Measurements from ENCODE around the gene CDC27.
"Not testable (repeated sequence)": the region's sequence is repeated elsewhere in the genome, so short reads cannot be mapped to it uniquely, and the experiment has no call there.

DNA sequence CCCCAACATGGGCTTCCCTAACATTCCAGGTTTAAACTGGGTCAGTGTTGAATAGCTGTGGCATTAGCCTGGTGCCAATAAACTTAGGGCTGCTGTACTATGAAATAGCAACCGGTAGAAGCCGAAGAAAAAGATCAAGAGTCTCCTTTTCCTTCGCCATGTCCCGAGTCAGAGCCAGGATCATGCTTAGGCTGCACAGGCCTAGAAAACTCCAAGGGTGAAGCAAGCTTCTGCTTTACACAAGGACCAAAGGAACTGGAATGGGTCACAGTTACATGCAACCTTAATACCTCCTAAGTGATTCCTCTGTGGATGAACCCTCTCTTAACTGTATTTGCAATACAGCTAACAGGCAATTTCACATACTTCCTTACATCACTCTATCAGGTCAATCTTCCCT, 115.5 kb downstream of the CDC27 start:
- TF ChIP-seq, protein P1, sequence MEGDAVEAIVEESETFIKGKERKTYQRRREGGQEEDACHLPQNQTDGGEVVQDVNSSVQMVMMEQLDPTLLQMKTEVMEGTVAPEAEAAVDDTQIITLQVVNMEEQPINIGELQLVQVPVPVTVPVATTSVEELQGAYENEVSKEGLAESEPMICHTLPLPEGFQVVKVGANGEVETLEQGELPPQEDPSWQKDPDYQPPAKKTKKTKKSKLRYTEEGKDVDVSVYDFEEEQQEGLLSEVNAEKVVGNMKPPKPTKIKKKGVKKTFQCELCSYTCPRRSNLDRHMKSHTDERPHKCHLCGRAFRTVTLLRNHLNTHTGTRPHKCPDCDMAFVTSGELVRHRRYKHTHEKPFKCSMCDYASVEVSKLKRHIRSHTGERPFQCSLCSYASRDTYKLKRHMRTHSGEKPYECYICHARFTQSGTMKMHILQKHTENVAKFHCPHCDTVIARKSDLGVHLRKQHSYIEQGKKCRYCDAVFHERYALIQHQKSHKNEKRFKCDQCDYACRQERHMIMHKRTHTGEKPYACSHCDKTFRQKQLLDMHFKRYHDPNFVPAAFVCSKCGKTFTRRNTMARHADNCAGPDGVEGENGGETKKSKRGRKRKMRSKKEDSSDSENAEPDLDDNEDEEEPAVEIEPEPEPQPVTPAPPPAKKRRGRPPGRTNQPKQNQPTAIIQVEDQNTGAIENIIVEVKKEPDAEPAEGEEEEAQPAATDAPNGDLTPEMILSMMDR (IDR thresholded peaks at IDR 0.05) = not testable (repeated sequence)
- TF ChIP-seq POLR2A (IDR thresholded peaks at IDR 0.05) = not testable (repeated sequence)

Data from right lobe of liver (tissue), 4 donors.